GM18505 (cell line): ENCODE data around the gene AP2M1.
A peak's percentile ranks its signal among the peaks of the same experiment; 100 is the strongest.

Experiments
- ATAC-seq: cut with Tn5 transposase; IDR thresholded peaks from one replicate; pipeline ENCODE4 v1.9.1; 2021; ENCODE audit not compliant: unreplicated experiment
- POLR2A ChIP-seq: IDR thresholded peaks from 4 replicates; pipeline ENCODE4 v1.6.1; 2011; ENCODE audit warnings: borderline replicate concordance; ENCODE audit not compliant: insufficient read depth, insufficient read length; ENCODE audit errors: extremely low read depth

AP2M1 gene

GRCh38 chr3:184180165-184180564 lies 5.5 kb downstream of the AP2M1 start:
- ATAC-seq: no peak
- no peak for TF ChIP-seq POLR2A

DNA sequence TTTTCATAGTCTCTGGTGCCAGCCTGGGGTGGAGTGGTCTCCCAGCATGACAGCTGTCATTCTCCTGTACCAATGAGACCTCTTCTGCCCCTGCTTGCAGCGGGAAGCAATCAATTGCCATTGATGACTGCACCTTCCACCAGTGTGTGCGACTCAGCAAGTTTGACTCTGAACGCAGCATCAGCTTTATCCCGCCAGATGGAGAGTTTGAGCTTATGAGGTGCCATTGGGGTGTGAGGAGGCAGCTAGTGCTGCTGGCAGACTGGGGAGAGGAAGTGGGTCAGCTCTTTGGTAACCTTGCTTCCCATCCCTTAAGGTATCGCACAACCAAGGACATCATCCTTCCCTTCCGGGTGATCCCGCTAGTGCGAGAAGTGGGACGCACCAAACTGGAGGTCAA lies 6.9 kb downstream of the AP2M1 start:
- TF ChIP-seq POLR2A: no peak
- no peak for ATAC-seq

DNA sequence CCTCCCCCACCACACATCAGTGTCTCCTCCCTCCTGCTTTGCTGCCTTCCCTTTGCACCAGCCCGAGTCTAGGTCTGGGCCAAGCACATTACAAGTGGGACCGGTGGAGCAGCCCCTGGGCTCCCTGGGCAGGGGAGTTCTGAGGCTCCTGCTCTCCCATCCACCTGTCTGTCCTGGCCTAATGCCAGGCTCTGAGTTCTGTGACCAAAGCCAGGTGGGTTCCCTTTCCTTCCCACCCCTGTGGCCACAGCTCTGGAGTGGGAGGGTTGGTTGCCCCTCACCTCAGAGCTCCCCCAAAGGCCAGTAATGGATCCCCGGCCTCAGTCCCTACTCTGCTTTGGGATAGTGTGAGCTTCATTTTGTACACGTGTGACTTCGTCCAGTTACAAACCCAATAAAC lies 9.0 kb downstream of the AP2M1 start:
- ATAC-seq: no peak
- no peak for TF ChIP-seq POLR2A

GRCh38 chr3:184184546-184185230 lies 10.0 kb downstream of the AP2M1 start:
- no peak for ATAC-seq
- TF ChIP-seq POLR2A: no peak

GRCh38 chr3:184185461-184186183 lies 11.0 kb downstream of the AP2M1 start:
- peak; percentile 66 for TF ChIP-seq POLR2A
- ATAC-seq: peak; percentile 90

GRCh38 chr3:184186184-184186901 lies 11.7 kb downstream of the AP2M1 start, which contains the start of gene ABCF3:
ABCF3 (plus strand) TSS chr3:184186199; CDS start chr3:184186208, 9 bp downstream.
- peak; percentile 22 for ATAC-seq
- peak; percentile 82 for TF ChIP-seq POLR2A

GRCh38 chr3:184186902-184187207 lies 12.2 kb downstream of the AP2M1 start:
- no peak for TF ChIP-seq POLR2A
- no peak for ATAC-seq

DNA sequence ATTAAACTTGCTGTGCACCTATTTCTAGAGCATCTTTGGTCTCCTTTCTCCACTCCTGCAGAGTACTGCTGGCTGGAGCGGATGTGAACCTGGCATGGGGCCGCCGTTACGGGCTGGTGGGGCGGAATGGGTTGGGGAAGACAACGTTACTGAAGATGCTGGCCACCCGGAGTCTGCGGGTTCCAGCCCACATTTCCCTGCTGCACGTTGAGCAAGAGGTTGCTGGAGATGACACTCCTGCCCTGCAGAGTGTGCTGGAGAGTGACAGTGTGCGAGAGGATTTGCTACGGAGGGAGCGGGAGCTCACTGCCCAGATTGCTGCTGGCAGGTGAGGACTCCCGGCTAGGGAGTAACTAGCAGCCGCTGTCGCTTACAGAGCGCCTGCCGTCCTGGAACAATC lies 13.4 kb downstream of the AP2M1 start:
- no peak for TF ChIP-seq POLR2A
- ATAC-seq: no peak

GRCh38 chr3:184189421-184189820 lies 14.8 kb downstream of the AP2M1 start:
- ATAC-seq: no peak
- no peak for TF ChIP-seq POLR2A

- no peak for TF ChIP-seq POLR2A
- ATAC-seq: no peak
Measured at GRCh38 chr3:184192889-184193288, 18.2 kb downstream of the AP2M1 start.

DNA sequence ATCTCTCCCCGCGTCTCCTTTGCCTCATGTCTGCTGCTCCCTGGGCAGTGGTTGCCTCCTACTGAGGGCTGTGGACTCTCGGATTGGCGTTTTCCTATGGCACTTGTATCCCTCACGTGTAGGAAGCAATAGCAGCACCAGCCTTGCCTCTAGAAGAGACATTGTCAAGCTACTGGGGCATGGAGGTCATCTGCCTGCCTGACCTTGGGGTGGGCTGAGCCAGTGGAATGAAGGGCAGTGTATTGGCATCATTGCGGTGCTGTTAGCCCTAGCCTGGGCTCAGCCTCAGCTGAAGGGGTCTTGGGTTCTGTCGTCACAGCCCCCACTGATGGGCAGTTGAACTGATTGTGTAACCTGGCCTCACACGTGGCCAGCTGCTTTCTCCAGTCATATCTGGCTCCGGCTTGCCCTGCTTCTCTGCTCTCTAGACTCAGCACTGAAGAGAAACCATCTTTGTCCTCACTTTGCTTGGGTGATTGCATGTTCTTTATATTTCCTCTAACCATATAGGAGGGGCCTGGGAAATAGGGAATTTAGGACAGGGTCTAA lies 19.4 kb downstream of the AP2M1 start:
- no peak for ATAC-seq
- no peak for TF ChIP-seq POLR2A

DNA sequence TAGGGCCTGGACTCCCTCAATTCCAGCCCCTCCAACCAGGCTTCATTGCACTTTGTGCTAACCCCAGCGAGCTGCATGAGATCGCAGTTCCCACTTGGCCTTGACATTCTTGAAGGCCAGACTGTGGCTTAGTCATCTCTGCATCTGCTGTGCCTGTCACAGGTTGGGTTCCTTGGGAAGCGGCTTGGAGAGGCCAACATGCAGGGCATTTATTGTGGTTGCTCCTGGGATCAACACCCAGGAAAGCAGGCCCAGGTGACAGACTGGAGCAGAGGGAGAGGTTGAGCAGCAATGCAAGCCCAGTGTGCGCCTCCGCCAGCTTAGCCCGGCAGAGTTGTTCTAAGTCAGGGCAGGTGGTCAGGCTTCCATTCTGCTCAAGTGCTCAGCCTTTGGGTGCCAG lies 21.9 kb downstream of the AP2M1 start:
- no peak for TF ChIP-seq POLR2A
- no peak for ATAC-seq

DNA sequence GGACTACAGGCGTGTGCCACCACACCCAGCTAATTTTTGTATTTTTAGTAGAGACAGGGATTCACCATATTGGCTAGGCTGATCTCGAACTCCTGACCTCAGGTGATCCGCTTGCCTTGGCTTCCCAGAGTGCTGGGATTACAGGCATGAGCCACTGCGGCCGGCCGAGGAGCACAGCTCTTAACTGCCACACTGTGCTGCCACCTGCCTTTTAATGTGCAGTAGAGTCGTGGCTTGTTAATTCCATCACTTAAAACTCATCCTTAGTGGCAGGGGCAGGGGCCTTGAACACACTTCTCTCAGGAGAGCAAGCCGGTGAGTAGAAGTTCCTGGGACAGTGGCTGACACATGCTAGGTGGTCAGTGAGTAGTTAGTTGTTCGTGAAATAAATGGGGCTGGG lies 23.9 kb downstream of the AP2M1 start:
- TF ChIP-seq POLR2A: no peak
- ATAC-seq: no peak
